GM12801 (cell line): ENCODE measurements around the gene XAGE5.

Experiments used
- TF ChIP-seq, protein P1 (sequence below): IDR thresholded peaks from one replicate; pipeline ENCODE4 v1.5.1; 2011; ENCODE audit warnings: control low read depth; ENCODE audit not compliant: insufficient read length; ENCODE audit errors: extremely low read depth

Gene XAGE5

DNA sequence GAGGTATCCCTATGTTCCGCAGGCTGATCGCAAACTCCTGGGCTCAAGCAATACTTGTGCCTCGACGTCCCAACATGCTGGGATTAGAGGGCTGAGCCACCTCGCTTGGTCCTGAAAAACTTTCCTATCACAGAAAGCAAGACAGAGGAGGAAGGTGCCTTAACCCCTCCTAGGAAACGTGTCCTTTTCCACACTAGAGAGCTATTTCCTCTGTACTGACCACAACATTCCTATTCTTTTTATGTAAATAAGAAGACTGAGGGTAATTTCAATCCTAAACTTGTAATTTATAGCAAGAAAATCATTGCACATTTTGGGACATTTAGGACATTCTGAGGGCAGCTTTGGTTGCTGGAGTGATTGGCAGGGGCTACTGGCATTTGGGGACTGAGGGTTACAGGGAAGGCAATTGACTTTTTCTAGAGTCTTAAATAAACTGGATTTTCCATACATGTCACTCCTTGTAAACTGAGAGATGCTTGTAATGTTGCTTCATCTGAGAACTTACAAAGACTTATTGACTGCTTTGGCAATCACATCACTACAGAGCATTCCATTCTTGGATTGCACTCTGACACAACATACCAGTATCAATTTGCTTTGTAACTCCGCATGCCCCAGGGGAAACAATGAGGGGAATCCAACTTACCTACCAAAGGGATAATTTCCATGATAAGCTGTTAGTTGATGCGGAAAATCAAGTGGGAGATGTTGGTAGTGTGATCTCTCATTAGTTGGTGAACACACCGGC is 41.2 kb downstream of the XAGE5 start:
- TF ChIP-seq, protein P1, sequence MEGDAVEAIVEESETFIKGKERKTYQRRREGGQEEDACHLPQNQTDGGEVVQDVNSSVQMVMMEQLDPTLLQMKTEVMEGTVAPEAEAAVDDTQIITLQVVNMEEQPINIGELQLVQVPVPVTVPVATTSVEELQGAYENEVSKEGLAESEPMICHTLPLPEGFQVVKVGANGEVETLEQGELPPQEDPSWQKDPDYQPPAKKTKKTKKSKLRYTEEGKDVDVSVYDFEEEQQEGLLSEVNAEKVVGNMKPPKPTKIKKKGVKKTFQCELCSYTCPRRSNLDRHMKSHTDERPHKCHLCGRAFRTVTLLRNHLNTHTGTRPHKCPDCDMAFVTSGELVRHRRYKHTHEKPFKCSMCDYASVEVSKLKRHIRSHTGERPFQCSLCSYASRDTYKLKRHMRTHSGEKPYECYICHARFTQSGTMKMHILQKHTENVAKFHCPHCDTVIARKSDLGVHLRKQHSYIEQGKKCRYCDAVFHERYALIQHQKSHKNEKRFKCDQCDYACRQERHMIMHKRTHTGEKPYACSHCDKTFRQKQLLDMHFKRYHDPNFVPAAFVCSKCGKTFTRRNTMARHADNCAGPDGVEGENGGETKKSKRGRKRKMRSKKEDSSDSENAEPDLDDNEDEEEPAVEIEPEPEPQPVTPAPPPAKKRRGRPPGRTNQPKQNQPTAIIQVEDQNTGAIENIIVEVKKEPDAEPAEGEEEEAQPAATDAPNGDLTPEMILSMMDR = no peak

DNA sequence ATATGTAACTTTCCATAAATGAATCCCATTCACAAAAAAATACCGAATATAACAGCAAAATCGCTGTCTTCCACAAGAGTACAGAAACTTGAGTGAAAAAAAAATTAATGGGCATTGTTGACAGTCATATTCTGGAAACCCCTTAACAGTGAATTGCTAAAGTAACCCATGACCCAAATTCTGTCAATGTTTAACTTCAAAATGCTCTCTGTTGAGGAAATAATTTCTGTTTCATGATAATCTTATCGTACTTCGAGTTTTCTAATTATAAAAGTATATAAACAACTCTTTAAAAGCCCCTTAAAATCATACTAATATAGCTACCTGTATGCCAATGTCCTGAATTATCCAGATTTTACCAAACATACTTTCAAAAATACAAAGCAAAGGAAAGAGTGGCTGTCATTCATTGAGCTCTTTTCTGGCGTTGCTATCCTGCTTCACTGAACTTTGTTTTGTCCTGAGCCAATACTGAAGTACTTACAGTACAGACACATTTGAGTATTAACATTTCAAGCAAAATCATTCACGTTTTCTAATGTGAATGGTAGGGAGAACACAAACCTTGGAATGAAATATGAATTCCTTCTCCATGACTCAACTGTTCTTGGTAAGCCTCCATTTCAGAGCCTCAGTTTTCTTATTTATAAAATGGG is 54.4 kb downstream of the XAGE5 start:
- TF ChIP-seq, protein P1 = no peak
